PC-9 (cell line): Measurements from ENCODE around the gene DSTN.

ENCODE experiments used
- EZH2 ChIP-seq: fragments of 200-600 bp; sonication (generic); IDR thresholded peaks from 2 replicates; pipeline ENCODE4 v1.8.0; 2017; ENCODE audit warnings: antibody characterized with exemption, low read depth
- TF ChIP-seq, protein P1 (sequence below): fragments of 200-600 bp; sonication (generic); conservative IDR thresholded peaks from 2 replicates; pipeline ENCODE4 v1.6.1; 2017; ENCODE audit warnings: mixed run types, antibody characterized with exemption, mild to moderate bottlenecking, moderate library complexity

DNA sequence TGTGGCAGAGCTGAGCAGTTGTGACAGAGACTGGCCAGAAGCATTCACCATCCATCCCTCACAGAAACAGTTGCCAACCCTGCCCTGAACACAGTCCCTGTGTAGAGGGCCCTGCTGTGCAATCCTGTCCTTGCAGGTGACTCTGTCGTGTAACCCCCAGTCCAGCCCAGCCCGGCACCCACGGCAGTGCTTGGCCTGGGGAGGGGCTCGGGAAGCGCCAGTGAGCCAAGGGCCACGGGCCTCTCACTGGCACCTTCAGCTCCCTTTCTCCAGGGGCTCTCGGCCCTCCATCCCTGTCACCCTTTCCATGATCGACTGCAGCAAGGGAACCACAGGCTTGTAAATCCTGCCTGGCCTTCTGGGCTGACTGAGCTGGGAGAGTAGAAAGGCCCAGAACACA is 59.1 kb downstream of the DSTN start:
- TF ChIP-seq, protein P1, sequence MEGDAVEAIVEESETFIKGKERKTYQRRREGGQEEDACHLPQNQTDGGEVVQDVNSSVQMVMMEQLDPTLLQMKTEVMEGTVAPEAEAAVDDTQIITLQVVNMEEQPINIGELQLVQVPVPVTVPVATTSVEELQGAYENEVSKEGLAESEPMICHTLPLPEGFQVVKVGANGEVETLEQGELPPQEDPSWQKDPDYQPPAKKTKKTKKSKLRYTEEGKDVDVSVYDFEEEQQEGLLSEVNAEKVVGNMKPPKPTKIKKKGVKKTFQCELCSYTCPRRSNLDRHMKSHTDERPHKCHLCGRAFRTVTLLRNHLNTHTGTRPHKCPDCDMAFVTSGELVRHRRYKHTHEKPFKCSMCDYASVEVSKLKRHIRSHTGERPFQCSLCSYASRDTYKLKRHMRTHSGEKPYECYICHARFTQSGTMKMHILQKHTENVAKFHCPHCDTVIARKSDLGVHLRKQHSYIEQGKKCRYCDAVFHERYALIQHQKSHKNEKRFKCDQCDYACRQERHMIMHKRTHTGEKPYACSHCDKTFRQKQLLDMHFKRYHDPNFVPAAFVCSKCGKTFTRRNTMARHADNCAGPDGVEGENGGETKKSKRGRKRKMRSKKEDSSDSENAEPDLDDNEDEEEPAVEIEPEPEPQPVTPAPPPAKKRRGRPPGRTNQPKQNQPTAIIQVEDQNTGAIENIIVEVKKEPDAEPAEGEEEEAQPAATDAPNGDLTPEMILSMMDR, result no peak
- no peak for TF ChIP-seq EZH2
